ENCODE data around the gene TBCD. TPM values are rescaled to one million over a fixed set of nuclear protein-coding genes. Genes with fewer than 3 reads are reported as not detected.

TBCD gene
- total RNA-seq, 3 donors from 2014 or later, result 63.5 to 76.7 (median 66.1) TPM

DNA sequence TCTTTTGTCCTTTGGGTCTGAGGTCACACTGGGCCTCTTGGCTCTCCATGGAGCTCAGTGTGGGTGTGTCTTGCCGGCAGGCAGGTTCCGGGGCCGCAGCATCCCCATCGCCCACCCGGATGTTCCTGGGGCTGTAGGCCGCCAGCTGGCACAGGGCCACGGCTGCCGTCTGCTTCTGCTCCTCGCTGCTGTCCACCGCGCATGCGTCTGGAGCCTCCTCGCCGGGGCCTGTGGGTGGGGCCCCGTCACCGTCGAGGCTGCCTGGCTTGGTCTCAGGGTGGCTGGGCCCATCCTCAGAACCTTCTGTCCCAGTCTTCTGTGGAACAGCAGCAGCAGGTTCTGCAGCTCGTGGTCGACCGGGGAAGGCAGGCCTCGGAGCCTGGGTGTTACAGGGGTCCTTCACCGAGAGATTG lies 78.4 kb downstream of the TBCD start:
- Mint-ChIP-seq H3K4me1 (ENCODE audit: low read depth) (no peaks in the 10 kb centered on the region), H3K4me3 (no peak overlapping the region), H3K27me3 (ENCODE audit: low read depth) (no peaks in the 10 kb centered on the region), H3K9me3 (no peaks in the 10 kb centered on the region), H3K36me3 (ENCODE audit: insufficient read depth) (peaks cover 25% of the 10 kb centered on the region)
- no peak for DNase-seq
- ATAC-seq, result no peak

DNA sequence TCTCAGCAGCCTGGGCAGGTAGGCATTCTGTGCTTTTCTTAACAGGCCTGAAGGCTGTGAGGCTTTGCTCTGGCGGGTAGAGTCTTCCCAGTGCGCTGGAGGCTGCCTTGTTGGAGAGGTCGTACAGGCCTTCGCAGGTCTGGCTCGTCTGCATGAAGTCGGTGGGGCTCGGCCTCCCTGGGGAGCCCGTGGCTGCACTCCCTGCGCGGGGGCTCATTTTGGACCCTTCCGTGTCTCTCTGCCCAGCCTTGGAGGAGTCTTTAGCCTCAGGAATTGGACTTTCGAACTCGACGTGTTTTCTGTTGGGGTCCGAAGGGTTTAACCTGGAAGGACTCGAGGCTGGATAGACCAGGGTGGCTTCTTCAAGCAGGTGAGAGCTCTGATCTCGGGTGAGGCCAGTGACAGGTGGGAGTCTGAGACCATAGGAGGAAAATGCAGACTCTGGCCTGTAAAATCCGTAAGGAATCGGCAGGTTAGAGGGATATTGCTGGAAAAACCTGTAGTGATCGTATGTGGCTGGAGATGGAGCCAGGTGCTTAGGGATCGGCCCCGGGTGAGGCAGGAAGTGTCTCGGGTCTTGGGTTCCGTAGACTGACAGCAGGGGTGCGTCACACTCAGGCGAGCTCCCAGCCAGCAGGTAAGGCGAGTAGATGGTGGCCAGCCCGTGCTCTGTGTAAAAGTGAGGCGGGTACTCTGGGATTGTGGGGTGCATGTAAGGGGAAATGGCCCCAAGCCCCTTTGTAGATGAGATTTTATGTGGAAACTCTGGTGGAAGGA lies 79.4 kb downstream of the TBCD start:
- no peak overlapping the region for H3K4me3 Mint-ChIP-seq
- no peak for DNase-seq

DNA sequence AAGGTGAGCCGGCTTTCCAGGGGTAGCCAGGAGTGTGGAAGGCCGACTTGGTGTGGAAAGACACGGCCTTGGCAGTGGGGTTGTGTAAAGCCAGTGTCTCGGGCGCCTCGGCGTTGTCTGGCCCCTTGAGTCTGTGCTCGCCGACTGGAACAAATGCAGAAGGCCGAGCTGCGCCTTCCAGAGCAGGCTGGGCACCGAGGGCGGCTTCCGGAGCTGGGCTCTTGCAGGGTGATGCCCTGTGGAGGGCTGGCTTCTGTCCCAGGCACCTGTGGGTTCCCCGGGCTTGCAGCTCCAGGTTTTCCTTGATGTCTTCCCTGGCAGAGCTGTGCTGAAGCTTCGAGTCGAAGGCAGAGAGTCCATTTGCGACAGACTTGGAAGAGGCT lies 79.9 kb downstream of the TBCD start:
- ATAC-seq (no peak), DNase-seq (no peak)
- no peaks in the 10 kb centered on the region for H3K9me3 Mint-ChIP-seq
- H3K4me1 Mint-ChIP-seq (ENCODE audit: low read depth), result no peaks in the 10 kb centered on the region
- no peak overlapping the region for H3K4me3 Mint-ChIP-seq
- peaks cover 25% of the 10 kb centered on the region for H3K36me3 Mint-ChIP-seq (ENCODE audit: insufficient read depth)
- H3K27me3 Mint-ChIP-seq (ENCODE audit: low read depth), result no peaks in the 10 kb centered on the region

More for the DNA sequence above, 79.4 kb downstream of the TBCD start:
- Mint-ChIP-seq H3K36me3 (ENCODE audit: insufficient read depth) (peaks cover 25% of the 10 kb centered on the region), H3K9me3 (no peaks in the 10 kb centered on the region), H3K27me3 (ENCODE audit: low read depth) (no peaks in the 10 kb centered on the region), H3K4me1 (ENCODE audit: low read depth) (no peaks in the 10 kb centered on the region)
- ATAC-seq, result no peak

DNA sequence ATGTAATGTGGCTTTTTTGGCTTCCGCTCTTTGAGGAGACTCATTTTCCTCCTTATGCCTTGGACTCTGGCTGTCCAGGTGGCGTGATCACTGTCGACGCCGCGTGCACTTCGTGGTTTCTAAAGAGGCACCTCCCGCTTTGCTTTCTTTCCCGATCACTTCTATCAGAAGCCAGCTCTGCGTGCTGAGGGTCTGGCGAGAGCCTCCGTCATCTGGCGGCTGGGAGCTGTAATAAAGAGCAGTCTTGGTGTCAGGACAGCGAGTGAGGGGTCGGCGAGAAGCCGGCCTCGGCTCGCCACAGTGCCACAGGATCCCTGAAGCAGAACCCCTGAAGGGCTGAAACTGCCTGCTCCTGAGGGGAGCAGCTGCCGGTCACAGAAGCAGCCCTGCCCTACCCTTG lies 80.5 kb downstream of the TBCD start:
- Mint-ChIP-seq H3K9me3 (no peaks in the 10 kb centered on the region), H3K4me1 (ENCODE audit: low read depth) (no peaks in the 10 kb centered on the region), H3K36me3 (ENCODE audit: insufficient read depth) (peaks cover 28% of the 10 kb centered on the region), H3K4me3 (no peak overlapping the region), H3K27me3 (ENCODE audit: low read depth) (no peaks in the 10 kb centered on the region)
- ATAC-seq (no peak), DNase-seq (no peak)

DNA sequence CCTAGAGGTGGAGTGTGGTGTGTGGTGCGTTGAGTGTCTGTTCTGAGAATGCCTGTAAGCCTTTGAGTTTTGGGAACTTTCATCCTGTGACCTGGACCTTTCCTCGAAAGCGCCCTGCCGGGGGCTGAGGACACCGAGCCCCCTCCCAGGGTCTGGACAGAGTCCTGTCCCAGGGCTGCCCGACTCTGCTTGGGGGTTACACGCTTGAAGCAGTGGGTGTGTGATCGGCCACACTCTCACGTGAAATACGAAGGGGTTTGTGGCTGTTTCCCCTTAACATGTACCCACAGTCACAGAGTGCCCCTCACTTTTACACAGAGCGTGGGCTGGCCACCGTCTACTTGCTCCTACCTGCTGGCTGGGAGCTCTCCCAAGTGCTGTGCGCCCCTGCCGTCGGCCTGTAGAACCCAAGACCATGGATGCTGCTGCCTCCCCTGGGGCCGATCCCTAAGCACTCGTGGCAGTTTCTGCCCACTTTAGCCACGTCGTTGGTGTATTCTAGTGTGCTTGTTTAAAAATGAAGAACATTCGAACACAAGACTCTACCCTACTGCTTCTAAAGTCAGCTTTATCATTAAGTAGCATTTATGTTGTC lies 81.1 kb downstream of the TBCD start:
- Mint-ChIP-seq H3K4me3 (no peak overlapping the region), H3K4me1 (ENCODE audit: low read depth) (no peaks in the 10 kb centered on the region), H3K9me3 (no peaks in the 10 kb centered on the region), H3K27me3 (ENCODE audit: low read depth) (no peaks in the 10 kb centered on the region), H3K36me3 (ENCODE audit: insufficient read depth) (peaks cover 25% of the 10 kb centered on the region)
- ATAC-seq, result no peak
- no peak for DNase-seq

DNA sequence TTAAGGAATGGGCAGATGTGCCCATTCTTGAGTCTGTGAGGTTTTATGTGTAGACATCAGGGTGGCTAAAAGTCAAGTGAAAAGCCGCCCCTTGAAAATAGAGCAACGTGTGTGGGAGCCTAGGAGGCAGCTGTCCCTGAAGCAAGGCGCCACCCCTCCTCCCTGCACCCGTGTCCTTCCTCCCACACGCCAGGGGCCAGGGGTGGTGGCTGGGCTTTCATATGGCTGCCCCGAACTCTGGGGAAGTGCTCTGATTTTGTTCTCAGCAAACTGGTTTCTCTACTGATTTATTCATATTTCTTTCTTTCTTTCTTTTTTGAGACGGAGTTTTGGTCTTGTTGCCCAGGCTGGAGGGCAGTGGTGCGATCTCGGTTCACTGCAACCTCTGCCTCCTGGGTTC lies 83.3 kb downstream of the TBCD start:
- Mint-ChIP-seq H3K36me3 (ENCODE audit: insufficient read depth) (peaks cover 11% of the 10 kb centered on the region), H3K4me1 (ENCODE audit: low read depth) (no peaks in the 10 kb centered on the region), H3K4me3 (no peak overlapping the region), H3K27me3 (ENCODE audit: low read depth) (no peaks in the 10 kb centered on the region), H3K9me3 (no peaks in the 10 kb centered on the region)
- no peak for DNase-seq
- ATAC-seq, result no peak

DNA sequence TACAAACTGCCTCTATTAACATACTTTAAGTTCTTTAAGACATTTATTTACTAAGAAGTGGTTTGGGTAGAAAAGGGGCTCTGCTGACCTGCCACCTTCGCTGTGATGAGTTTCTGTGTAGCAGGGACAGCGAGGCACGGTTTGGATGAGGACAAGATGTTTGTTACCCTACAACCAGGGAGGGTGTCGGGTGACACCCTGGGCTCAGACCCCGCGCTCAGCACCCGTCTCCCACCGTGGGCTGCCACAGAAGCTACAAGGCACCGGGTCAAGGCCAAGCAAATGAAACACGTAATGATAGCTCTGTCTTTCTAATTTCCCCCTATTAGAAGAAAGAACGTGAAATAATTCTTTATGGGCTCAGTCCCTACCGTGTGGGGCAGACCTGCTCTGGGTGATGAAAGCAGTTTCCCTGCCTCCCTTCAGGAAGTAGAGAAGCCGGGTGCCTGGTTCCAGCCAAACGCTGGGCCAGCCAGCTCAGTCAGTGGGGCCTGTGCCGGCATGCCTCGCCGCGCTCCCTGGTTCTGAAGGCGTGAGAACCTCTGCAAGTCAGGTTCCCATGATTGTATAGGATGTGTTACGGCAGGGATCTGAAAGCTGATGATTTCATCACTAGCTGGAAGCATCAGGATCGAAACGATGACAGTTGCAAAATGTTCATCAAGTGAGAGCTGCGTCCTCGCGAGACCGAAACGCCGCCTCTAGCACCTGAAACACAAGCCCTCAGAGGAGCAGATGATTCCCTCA lies 84.1 kb downstream of the TBCD start:
- no peak overlapping the region for H3K4me3 Mint-ChIP-seq
- H3K36me3 Mint-ChIP-seq (ENCODE audit: insufficient read depth), result peaks cover 11% of the 10 kb centered on the region
- no peaks in the 10 kb centered on the region for H3K4me1 Mint-ChIP-seq (ENCODE audit: low read depth)
- no peaks in the 10 kb centered on the region for H3K9me3 Mint-ChIP-seq
- no peak for DNase-seq
- H3K27me3 Mint-ChIP-seq (ENCODE audit: low read depth), result no peaks in the 10 kb centered on the region
- ATAC-seq, result no peak

DNA sequence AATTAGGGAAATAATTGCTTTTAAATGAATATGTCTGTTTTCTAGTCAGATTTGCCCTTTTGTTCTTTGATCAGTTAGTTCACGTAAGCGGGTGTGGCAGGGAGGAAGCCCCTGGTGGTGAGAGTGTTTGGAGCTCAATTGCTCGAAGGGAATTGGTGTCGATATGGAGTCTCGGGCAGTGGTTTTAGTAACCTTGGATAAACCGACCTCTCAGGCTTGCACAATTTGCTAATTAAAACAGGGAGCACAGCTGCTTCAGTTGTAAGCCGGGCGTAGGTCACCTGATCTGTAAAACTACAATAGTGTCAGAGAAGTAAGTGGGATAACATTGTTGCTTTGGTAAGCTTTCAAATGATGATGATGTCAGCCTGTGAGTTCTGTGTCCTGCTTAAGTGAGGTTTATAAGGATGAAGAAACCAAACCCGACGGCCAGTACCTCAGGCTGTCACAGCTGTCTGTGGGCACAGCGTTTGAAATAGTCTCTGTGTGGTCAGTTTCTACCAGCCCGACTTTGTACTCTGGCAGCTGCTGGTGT lies 85.0 kb downstream of the TBCD start:
- H3K36me3 Mint-ChIP-seq (ENCODE audit: insufficient read depth), result peaks cover 5% of the 10 kb centered on the region
- H3K4me1 Mint-ChIP-seq (ENCODE audit: low read depth), result no peaks in the 10 kb centered on the region

DNA sequence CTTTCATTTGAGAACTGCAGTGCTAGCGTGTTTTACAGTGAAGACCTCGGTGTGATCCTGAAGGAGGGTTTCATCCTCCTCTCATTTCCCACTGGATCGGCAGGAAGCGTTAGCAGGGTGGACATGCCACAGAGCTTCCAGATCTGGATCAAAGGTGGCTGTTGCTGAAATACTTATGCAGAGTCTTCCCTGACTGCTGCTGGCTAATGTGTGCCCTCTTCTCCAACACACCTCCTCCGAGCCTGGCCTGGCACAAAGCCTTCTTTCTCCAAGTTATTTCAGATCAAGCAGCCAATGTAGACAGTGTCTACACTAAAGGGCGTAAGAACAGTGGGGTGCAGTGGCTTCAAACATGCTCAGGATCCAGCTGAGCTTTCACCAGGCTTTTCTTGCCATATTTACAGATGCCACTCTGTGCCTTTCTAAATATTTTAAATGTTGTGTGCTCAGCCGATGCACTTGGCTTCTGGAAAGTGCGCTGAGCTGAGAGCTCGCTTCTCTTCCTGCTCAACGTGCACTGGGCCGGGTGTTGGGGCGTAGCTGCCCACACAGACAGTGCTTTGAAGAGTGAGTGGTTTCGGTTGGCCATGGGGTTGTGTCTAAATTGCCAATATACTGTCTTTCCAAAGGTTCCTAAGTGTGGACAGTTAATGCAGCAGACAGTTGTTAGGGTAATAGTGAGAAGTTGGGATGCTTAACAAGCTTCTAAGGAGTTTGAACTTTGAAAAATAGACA lies 85.9 kb downstream of the TBCD start:
- ATAC-seq (no peak), DNase-seq (no peak)
- Mint-ChIP-seq H3K4me1 (ENCODE audit: low read depth) (no peaks in the 10 kb centered on the region), H3K36me3 (ENCODE audit: insufficient read depth) (peaks cover 9% of the 10 kb centered on the region), H3K4me3 (no peak overlapping the region), H3K9me3 (no peaks in the 10 kb centered on the region), H3K27me3 (ENCODE audit: low read depth) (no peaks in the 10 kb centered on the region)

More for the DNA sequence above, 85.0 kb downstream of the TBCD start:
- H3K27me3 Mint-ChIP-seq (ENCODE audit: low read depth), result no peaks in the 10 kb centered on the region
- DNase-seq (no peak), ATAC-seq (no peak)
- H3K4me3 Mint-ChIP-seq, result no peak overlapping the region
- H3K9me3 Mint-ChIP-seq, result no peaks in the 10 kb centered on the region

DNA sequence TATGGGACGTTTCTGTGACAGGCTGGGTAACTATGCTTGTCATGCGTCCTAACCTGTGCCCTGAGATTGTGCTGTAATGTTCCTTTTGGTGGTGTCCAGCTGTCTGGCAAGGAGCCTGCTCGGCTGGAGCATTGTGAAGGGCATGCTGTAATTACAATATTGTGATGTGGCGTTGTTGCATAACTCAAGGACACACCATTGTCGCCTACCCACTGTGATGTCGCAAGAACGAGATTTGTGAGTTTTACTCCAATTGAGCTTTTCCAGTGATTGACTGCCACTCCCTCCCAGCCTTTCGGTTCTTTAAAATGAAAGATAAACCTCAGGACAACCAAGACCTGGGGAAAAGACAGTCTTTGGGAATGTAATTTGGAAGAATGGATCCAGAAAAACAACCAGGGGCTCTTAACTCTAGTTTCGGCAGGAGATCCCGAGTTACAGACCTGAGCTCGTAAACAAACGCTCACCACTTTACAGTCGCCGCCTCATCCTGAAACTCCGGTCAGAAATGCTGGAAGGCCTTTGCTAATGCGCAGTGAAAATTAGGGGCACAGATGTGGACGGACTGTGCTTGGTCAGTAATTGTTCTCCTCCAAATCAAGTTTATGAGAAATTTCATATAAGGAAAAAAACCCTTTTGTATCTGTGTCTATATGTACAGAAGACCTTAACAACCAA lies 86.7 kb downstream of the TBCD start:
- H3K9me3 Mint-ChIP-seq, result no peaks in the 10 kb centered on the region
- DNase-seq (no peak), ATAC-seq (no peak)
- H3K27me3 Mint-ChIP-seq (ENCODE audit: low read depth), result no peaks in the 10 kb centered on the region
- peaks cover 9% of the 10 kb centered on the region for H3K36me3 Mint-ChIP-seq (ENCODE audit: insufficient read depth)
- H3K4me1 Mint-ChIP-seq (ENCODE audit: low read depth), result no peaks in the 10 kb centered on the region
- H3K4me3 Mint-ChIP-seq, result no peak overlapping the region

DNA sequence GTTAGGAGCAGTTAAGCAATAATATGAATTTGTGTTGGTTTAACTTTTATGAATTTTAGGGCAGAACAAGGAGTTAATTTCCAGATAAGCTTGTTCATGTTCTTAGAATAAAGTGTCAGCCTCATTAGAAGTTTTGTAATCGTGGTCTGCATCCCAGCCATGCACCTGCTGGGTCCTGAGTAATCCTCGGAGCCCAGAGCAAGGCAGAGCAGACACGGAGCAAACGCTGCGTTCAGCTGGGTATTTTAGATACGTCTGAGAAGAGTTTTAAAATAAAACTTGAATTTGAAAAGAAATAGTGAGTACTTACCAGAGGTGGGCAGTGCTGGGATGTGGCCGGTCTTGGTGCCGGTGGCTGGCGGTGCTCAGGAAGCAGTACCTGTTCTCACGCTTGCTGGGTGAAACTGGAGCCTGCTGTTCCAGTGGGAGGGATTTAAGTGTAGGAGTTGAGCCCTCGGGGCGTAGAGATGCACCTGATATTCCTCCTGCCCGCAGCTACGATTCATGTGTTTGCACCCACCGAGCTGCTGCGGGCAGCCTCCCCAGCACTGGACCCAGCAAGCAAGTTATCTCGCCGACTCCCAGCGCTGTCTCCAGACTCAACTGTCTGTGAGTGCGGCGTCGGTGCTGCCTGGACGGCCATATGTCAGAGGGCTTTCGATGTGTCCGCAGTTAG lies 87.9 kb downstream of the TBCD start, which contains the start of gene ZNF750:
TSS of gene ZNF750 (minus strand) at position 406 of the 676 bp plus-strand sequence. CDS start 7,568 bp downstream, outside the sequence.
- H3K4me3 Mint-ChIP-seq, result no peak within 1 kb of the TSS
- ATAC-seq (no peak), DNase-seq (no peak)
- H3K36me3 Mint-ChIP-seq (ENCODE audit: insufficient read depth), result peaks cover 9% of the 10 kb centered on the region
- no peaks in the 10 kb centered on the region for H3K27me3 Mint-ChIP-seq (ENCODE audit: low read depth)
- H3K9me3 Mint-ChIP-seq, result no peaks in the 10 kb centered on the region
- H3K4me1 Mint-ChIP-seq (ENCODE audit: low read depth), result no peaks in the 10 kb centered on the region

DNA sequence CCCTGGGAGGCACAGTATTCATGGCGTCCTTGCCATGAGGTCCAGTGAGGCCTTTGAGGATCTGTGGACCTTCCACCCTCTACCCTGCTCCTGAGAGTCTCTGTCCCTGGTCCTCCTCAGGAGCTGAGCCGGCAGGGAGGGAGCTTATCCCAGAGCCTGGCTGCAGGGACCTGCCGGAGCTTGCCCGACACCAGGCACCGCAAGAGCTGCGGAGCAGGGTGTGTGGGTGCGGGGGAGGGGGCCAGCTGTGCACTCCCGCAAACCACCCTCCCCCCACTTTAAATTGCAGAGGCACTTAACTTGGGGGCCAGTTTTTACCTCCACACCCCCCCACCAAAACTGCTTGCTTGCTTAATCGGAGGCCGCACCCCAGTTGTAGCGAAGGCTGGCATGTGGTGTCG lies 88.6 kb downstream of the TBCD start:
- Mint-ChIP-seq H3K9me3 (no peaks in the 10 kb centered on the region), H3K4me1 (ENCODE audit: low read depth) (no peaks in the 10 kb centered on the region), H3K36me3 (ENCODE audit: insufficient read depth) (peaks cover 9% of the 10 kb centered on the region), H3K27me3 (ENCODE audit: low read depth) (no peaks in the 10 kb centered on the region), H3K4me3 (no peak overlapping the region)
- no peak for ATAC-seq
- no peak for DNase-seq

DNA sequence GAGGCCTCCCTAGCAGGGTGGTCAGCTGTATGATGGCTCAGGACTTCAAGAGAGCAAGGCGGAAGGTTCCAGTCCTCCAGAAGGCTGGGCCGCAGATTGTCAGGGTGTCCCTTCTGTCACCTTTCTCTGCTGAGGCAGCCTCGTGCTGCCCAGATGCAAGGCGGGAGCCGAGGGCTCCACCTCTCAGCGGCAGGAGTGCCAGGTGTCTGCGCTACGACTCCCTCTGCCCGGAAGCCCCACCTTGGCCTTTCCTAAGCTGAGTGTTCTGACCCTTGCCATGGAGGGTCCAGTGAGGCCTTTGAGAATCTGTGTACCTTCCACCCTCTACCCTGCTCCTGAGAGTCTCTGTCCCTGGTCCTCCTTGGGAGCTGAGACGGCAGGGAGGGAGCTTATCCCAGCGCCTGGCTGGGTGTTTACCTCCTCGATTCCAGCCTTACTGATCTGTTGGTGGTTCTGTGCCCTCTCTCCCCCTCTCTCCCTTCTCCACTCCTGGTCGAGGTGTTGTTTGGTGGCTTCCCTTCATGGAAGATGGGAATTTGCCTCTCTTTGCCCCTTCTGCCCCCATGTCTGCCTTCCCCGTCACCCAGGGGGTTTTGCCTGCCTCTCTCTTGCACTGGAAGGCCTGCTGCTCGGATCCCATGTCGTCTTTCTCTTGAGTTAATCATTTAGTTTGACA lies 90.2 kb downstream of the TBCD start:
- Mint-ChIP-seq H3K9me3 (no peaks in the 10 kb centered on the region), H3K27me3 (ENCODE audit: low read depth) (no peaks in the 10 kb centered on the region), H3K36me3 (ENCODE audit: insufficient read depth) (peaks cover 9% of the 10 kb centered on the region), H3K4me1 (ENCODE audit: low read depth) (no peaks in the 10 kb centered on the region), H3K4me3 (no peak overlapping the region)
- ATAC-seq (no peak), DNase-seq (no peak)

Data from activated T-cell treated with anti-CD3 and anti-CD28 coated beads, Interleukin-2, amount 50 U/mL, for 4 hours (primary cell).